Stimulated activated CD8-positive, alpha-beta memory T cell treated with anti-CD3 and anti-CD28 coated beads, Interleukin-2, amount 100 ng/mL, for 48 hours (primary cell): ENCODE measurements around the gene HTN3.
"Not testable (repeated sequence)": the region's sequence is repeated elsewhere in the genome, so short reads cannot be mapped to it uniquely, and the experiment has no call there.

Source experiments
- DNase-seq, 2 donors: peaks; one replicate each; pipeline ENCODE4 v3.0.0-alpha.2; 2020; ENCODE audit warnings: low read depth in 2 of 2

The HTN3 gene

GRCh38 chr4:70028159-70028558 lies at the start of gene HTN3:
TSS of gene HTN3 (plus strand) at chr4:70028459. CDS start at chr4:70030741, 2,282 bp downstream.
- not testable (repeated sequence) for DNase-seq

GRCh38 chr4:69984030-69984443 lies 44.2 kb upstream of the HTN3 start:
- DNase-seq: no peak

- DNase-seq: no peak
Measured at GRCh38 chr4:69986663-69987062, 41.6 kb upstream of the HTN3 start.

- DNase-seq: no peak
Measured at GRCh38 chr4:69991016-69991415, 37.2 kb upstream of the HTN3 start.

- DNase-seq: no peak
Measured at GRCh38 chr4:69994782-69995181, 33.5 kb upstream of the HTN3 start.

GRCh38 chr4:69995526-69996016 lies 32.7 kb upstream of the HTN3 start, which contains the start of gene STATH:
TSS of gene STATH (plus strand) at chr4:69995966. CDS start at chr4:69998438, 2,472 bp downstream.
- no peak for DNase-seq

GRCh38 chr4:69999420-69999819 lies 28.8 kb upstream of the HTN3 start:
- DNase-seq: no peak

- no peak for DNase-seq
Measured at GRCh38 chr4:70000711-70001110, 27.5 kb upstream of the HTN3 start.

- no peak for DNase-seq
Measured at GRCh38 chr4:70002507-70002906, 25.8 kb upstream of the HTN3 start.

- DNase-seq: no peak
Measured at GRCh38 chr4:70008771-70009170, 19.5 kb upstream of the HTN3 start.

- DNase-seq: not testable (repeated sequence)
Measured at GRCh38 chr4:70019006-70019405, 9.3 kb upstream of the HTN3 start.

GRCh38 chr4:70023218-70023617 lies 5.0 kb upstream of the HTN3 start:
- no peak for DNase-seq

GRCh38 chr4:70027011-70027410 lies 1.2 kb upstream of the HTN3 start:
- no peak for DNase-seq

GRCh38 chr4:70037559-70037958 lies 9.3 kb downstream of the HTN3 start:
- not testable (repeated sequence) for DNase-seq

- not testable (repeated sequence) for DNase-seq
Measured at GRCh38 chr4:70039928-70040327, 11.7 kb downstream of the HTN3 start.

- no peak for DNase-seq
Measured at GRCh38 chr4:70041652-70042286, 13.5 kb downstream of the HTN3 start.

- DNase-seq: not testable (repeated sequence)
Measured at GRCh38 chr4:70050138-70050537, 21.9 kb downstream of the HTN3 start, which contains the start of gene HTN1. TSS of gene HTN1 (plus strand) at chr4:70050438. CDS start at chr4:70053077, 2,639 bp downstream.

- DNase-seq: not testable (repeated sequence)
Measured at GRCh38 chr4:70056534-70056933, 28.3 kb downstream of the HTN3 start.

- no peak for DNase-seq
Measured at GRCh38 chr4:70057651-70058050, 29.4 kb downstream of the HTN3 start.

GRCh38 chr4:70059149-70059548 lies 30.9 kb downstream of the HTN3 start:
- no peak for DNase-seq

GRCh38 chr4:70062000-70062399 lies 33.7 kb downstream of the HTN3 start:
- no peak for DNase-seq

- DNase-seq: no peak
Measured at GRCh38 chr4:70080205-70080604, 51.9 kb downstream of the HTN3 start.
